G401.6 (cell line): ENCODE results near the gene APOL2.
"Not testable (repeated sequence)": the region's sequence is repeated elsewhere in the genome, so short reads cannot be mapped to it uniquely, and the experiment has no call there.

ENCODE experiments used
- FAIRE-seq: peaks from 2 replicates; lab custom pipeline; 2012; peaks lifted over from hg19 to GRCh38; lab: Jason Lieb, UNC

Gene APOL2

GRCh38 chr22:36220451-36220921 lies 18.8 kb downstream of the APOL2 start:
- no peak for FAIRE-seq

- FAIRE-seq, result no peak
Measured at GRCh38 chr22:36218648-36219193, 20.6 kb downstream of the APOL2 start.

DNA sequence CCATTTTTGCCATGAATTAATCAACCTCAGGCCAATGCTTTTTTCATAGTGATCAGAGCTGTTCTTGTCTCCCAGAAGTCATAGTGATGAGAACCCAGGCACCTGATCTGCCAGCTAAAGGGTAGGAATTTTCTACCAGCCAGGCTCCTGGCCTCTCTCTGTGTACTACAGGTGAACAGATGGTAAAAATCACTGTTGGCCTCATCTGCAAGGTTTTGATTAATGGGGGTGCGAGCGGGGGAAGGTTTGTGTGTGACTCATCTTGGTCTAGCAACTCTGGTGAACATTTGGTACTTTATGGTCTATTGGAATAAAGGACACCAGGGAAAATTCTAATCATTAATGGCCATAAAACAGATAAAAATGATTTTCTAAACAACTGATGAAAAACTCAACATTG lies 23.3 kb downstream of the APOL2 start:
- FAIRE-seq, result no peak

DNA sequence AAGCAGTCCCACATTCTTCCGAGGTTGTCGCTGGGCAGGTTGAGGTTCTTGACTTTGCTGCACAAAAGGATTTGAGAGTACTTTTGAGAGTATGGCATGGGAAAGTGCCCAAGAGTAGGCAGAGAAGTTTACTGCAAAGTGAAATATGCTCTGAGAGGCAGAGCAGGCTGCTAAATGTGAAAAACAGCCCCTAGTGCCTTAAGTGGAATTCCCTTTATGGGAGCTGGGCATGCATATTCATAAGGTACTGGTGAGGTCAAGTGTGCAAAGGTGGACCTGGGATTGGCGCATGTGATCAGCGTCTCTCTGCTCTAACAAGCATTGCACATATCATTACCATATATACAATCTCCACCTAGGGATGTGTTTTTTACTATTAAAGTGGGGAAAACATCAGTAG lies 25.7 kb downstream of the APOL2 start:
- FAIRE-seq, result no peak

DNA sequence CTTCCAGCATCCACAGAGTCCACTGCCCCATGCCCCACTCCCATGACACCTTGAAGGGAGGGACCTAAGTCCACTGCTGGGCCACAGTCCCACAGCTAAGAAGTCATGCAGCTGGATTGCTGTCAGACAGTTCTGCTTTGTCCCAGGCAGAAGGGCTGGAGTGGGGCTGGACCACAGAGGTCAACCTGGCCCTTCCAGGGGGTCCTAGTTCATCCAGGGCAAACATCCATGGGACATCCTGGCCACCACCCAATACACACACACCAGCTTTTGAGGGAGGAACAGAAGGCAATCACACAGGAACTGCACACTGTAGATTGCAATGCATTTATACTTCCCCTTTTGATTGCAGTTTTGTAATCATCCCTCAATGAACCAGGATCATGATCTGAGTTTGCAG lies 26.4 kb downstream of the APOL2 start:
- FAIRE-seq, result no peak

DNA sequence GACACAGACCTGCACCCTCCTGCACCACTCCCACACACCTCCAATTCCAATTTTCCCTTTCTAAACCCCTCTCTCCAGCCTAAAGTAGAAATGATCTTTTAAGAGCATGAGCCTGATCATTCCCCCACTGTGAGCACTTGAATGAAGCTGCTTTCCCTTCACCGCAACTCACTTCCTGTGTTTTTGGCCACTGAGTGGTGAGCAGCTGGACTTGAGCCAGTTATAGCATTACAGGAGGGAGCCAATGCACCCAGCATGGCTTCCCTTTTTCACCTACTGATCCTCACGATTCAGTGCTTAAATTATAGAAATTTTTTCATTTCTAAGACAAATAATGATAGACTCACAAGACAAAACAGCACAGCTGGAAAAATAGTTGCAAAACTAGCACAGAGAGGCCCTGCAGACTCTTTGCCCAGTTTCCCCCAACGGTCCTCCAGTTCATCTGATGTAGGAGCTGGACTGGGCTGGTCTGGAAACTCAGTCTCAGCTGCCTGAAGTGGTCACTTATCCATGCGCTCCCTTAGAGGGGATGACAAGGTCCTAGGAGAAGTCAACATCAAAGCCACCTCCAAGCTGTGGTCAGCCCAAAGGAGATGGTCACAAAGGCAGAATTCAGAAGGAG lies 28.0 kb downstream of the APOL2 start:
- FAIRE-seq, result no peak

- FAIRE-seq, result no peak
Measured at GRCh38 chr22:36210224-36210623, 29.1 kb downstream of the APOL2 start.

GRCh38 chr22:36209488-36209908 lies 29.8 kb downstream of the APOL2 start:
- not testable (repeated sequence) for FAIRE-seq

GRCh38 chr22:36208914-36209313 lies 30.4 kb downstream of the APOL2 start:
- FAIRE-seq, result no peak

GRCh38 chr22:36208162-36208765 lies 31.1 kb downstream of the APOL2 start:
- FAIRE-seq, result no peak

DNA sequence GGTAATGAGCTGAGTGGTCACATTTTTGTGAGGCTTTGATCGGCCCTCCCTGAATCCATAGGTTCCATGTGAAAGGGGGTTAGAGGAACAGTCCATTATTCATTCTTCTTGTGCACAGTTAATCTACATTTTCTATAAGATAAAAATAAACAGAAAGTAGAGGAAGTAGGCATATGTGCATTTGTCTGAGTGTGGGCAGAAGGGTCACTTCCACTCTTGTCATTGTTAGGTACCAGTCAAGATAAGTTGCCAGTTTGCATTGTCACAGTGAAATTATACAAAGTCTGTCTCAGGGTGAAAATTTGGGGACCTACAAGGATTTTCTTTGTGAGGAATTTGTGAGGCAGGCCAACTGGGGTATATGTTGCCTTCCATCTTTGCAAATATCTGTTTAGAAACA lies 33.1 kb downstream of the APOL2 start:
- FAIRE-seq, result no peak

DNA sequence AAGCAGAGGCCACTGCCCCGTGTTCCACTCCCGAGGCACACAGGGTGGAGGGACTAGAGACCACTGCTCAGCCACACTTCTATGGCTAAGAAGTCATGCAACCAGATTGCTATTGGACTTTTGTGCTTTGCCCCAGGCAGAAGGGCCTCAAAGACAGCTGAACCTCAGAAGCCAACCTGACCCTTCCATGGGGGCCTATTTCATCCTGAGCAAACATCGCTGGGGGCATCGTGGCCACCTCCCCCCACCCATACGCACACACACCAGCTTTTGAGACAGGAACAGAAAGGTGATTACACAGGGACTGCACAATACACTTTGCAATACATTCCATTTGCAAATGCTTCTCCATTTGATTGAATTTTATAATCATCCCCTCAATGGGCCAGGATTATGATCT lies 33.8 kb downstream of the APOL2 start:
- not testable (repeated sequence) for FAIRE-seq

GRCh38 chr22:36204632-36205015 lies 34.7 kb downstream of the APOL2 start:
- FAIRE-seq, result no peak

- FAIRE-seq, result no peak
Measured at GRCh38 chr22:36204001-36204631, 35.2 kb downstream of the APOL2 start.

- FAIRE-seq, result not testable (repeated sequence)
Measured at GRCh38 chr22:36203441-36203840, 35.9 kb downstream of the APOL2 start.

DNA sequence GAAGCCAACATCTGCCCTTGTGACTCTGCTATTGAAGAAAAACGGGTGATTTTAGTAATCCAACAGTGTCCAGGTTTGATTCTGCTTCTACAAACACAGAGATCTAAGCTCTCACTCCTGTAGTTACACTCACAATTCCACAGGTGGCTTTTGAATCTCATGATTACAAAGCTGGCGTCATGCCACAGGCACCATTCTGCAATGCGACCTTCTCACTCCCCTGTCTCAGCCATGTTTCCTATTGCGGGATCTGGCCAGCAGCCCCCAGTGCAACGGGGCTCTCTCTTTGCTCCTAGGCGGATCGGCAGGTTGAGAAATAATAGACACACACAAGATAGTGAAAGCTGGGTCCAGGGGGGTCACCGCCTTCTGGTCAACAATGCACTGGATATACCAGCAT lies 36.4 kb downstream of the APOL2 start:
- not testable (repeated sequence) for FAIRE-seq

GRCh38 chr22:36201630-36202319 lies 37.6 kb downstream of the APOL2 start, which contains the start of gene APOL4:
TSS of gene APOL4 (minus strand) at chr22:36201809. CDS start at chr22:36201734, 75 bp downstream.
- FAIRE-seq, result no peak

GRCh38 chr22:36201025-36201424 lies 38.3 kb downstream of the APOL2 start:
- FAIRE-seq, result not testable (repeated sequence)

GRCh38 chr22:36199001-36199551 lies 40.3 kb downstream of the APOL2 start:
- FAIRE-seq, result no peak

DNA sequence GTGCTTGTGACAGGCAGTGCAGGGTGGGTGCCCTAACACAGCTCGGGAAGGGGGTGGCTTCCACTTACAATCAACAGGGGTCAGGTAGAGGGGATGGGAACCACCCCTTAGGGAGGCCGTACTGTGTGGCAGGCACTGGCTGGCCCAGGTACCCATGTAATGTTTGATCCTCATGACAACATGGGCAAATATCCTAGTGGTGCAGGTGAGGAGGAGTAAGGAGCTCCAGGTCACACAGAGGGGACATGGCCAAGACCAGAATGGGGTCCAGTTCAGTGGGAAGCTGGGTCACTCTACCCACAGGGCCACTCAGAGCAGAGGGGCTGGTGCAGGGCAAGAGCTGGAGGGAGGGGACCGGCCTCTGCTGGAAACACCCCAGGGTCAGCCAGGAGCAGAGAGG lies 40.8 kb downstream of the APOL2 start:
- FAIRE-seq, result no peak

- FAIRE-seq, result no peak
Measured at GRCh38 chr22:36197514-36198146, 41.7 kb downstream of the APOL2 start.

DNA sequence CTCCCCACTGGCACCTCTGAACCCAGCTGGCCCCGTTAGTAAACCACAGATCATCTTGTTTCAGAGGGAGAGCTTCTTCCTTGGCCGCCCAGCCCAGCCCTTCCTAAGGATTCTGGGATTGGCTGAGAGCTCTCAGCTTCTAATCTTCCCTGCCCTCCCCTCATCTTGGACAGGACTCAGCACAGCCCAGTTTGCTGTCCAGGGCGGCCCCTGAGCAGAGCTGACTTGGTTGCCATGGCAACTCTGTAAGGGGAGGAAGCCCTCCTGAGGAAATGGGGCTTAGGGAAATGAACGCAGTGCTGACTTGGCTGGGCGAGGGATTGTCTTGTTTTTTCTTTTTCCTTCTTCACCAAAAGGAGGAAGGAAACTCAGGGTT lies 42.3 kb downstream of the APOL2 start:
- no peak for FAIRE-seq
